GM23338 (cell line): Measurements from ENCODE around the gene TMEM63B. TPM values are rescaled to one million over a fixed set of nuclear protein-coding genes. Genes with fewer than 3 reads are reported as not detected.
A peak's percentile ranks its signal among the peaks of the same experiment; 100 is the strongest.

Source experiments
- ATAC-seq: fragments of 200-7000 bp; cut with Tn5 transposase; 3 replicates; pipeline ENCODE4 v1.9.1; 2020
- DNase-seq: peaks from one replicate; pipeline ENCODE4 v3.0.0-alpha.2; 2015; ENCODE audit warnings: low spot score
- H2AFZ ChIP-seq: fragments of 200-600 bp; sonication (generic); 2 replicates; pipeline ENCODE4 v1.8.0; 2016; ENCODE audit warnings: antibody characterized with exemption, mild to moderate bottlenecking, moderate library complexity
- H3F3A ChIP-seq: fragments of 200-600 bp; sonication (generic); replicated peaks from 2 replicates; pipeline ENCODE4 v1.8.0; 2017; ENCODE audit warnings: antibody characterized with exemption, mixed run types, low read depth
- H3K27ac ChIP-seq: fragments of 200-600 bp; sonication (generic); 2 replicates; pipeline ENCODE4 v1.6.1; 2016; ENCODE audit warnings: low read depth
- H3K27me3 ChIP-seq: fragments of 200-600 bp; sonication (generic); 2 replicates; pipeline ENCODE4 v1.8.0; 2016; ENCODE audit warnings: mild to moderate bottlenecking, mixed run types, moderate library complexity; ENCODE audit not compliant: insufficient read depth
- H3K36me3 ChIP-seq: fragments of 200-600 bp; sonication (generic); 2 replicates; pipeline ENCODE4 v1.8.0; 2016; ENCODE audit warnings: mild to moderate bottlenecking; ENCODE audit not compliant: insufficient read depth
- H3K4me1 ChIP-seq: fragments of 200-600 bp; sonication (generic); 2 replicates; pipeline ENCODE4 v1.8.0; 2016; ENCODE audit warnings: mild to moderate bottlenecking, moderate library complexity; ENCODE audit not compliant: insufficient read depth
- H3K4me2 ChIP-seq: fragments of 200-600 bp; sonication (generic); 2 replicates; pipeline ENCODE4 v1.7.1; 2017; ENCODE audit warnings: mixed run types
- H3K4me3 ChIP-seq: fragments of 200-600 bp; sonication (generic); 2 replicates; pipeline ENCODE4 v1.6.1; 2016; ENCODE audit warnings: mixed run types
- H3K79me2 ChIP-seq: fragments of 200-600 bp; sonication (generic); replicated peaks from 2 replicates; pipeline ENCODE4 v1.8.0; 2017; ENCODE audit warnings: mild to moderate bottlenecking; ENCODE audit not compliant: insufficient read depth
- H3K9me2 ChIP-seq: fragments of 200-600 bp; sonication (generic); 2 replicates; pipeline ENCODE4 v1.8.0; 2017; ENCODE audit not compliant: insufficient read depth
- H4K20me1 ChIP-seq: fragments of 200-600 bp; sonication (generic); replicated peaks from 2 replicates; pipeline ENCODE4 v1.8.0; 2017; ENCODE audit warnings: mild to moderate bottlenecking; ENCODE audit not compliant: insufficient read depth
- H3K27ac Mint-ChIP-seq: 2 replicates; pipeline ENCODE4 v1.8.0; 2020; ENCODE audit warnings: inconsistent platforms, mild to moderate bottlenecking, moderate library complexity, mixed read lengths
- H3K27me3 Mint-ChIP-seq: 3 replicates; pipeline ENCODE4 v1.8.0; 2022; ENCODE audit warnings: low read depth, mild to moderate bottlenecking, moderate library complexity, mixed read lengths, inconsistent platforms; ENCODE audit not compliant: insufficient read depth, poor library complexity
- H3K36me3 Mint-ChIP-seq: 3 replicates; pipeline ENCODE4 v1.8.0; 2021; ENCODE audit warnings: low read depth, mild to moderate bottlenecking, inconsistent platforms, moderate library complexity, mixed read lengths
- H3K4me1 Mint-ChIP-seq: 3 replicates; pipeline ENCODE4 v1.8.0; 2020; ENCODE audit warnings: mild to moderate bottlenecking, inconsistent platforms, mixed read lengths
- H3K4me3 Mint-ChIP-seq: 3 replicates; pipeline ENCODE4 v1.8.0; 2021; ENCODE audit warnings: moderate library complexity, mild to moderate bottlenecking, inconsistent platforms, mixed read lengths
- H3K9me3 Mint-ChIP-seq: 3 replicates; pipeline ENCODE4 v1.8.0; 2020; ENCODE audit warnings: moderate library complexity, mild to moderate bottlenecking, inconsistent platforms, mixed read lengths
- CREB1 ChIP-seq: fragments of 250-450 bp; sonication (Bioruptor Pico); IDR thresholded peaks from 2 replicates; pipeline ENCODE4 v1.5.0; 2020; ENCODE audit warnings: low read depth, mild to moderate bottlenecking, moderate library complexity
- STAT1 ChIP-seq: IDR thresholded peaks from one replicate; pipeline ENCODE4 v1.6.1; 2016; ENCODE audit warnings: antibody characterized with exemption; ENCODE audit not compliant: unreplicated experiment
- ZNF331 ChIP-seq: fragments of 250-450 bp; sonication (Bioruptor Pico); IDR thresholded peaks from 2 replicates; pipeline ENCODE4 v1.5.0; 2020; ENCODE audit warnings: low read depth, mild to moderate bottlenecking, moderate library complexity
- polyA plus RNA-seq: library from polyadenylated mRNA; unstranded; fragments of >200 nt; fragmentation: Nextera tagmentation; extraction: Ambion mirVana; gene quantifications from 2 replicates; pipeline ENCODE4 v1.2.1, GENCODE V29; 2016
- total RNA-seq: library from RNA; depleted of rRNA; stranded (reverse); fragments of >200 nt; shearing (Covaris generic); gene quantifications from 2 replicates; pipeline ENCODE4 v1.2.3, GENCODE V29; 2014
- TF ChIP-seq, protein P1 (sequence below): fragments of 250-450 bp; sonication (Bioruptor Pico); IDR thresholded peaks from 2 replicates; pipeline ENCODE4 v1.5.0; 2020; ENCODE audit warnings: mild to moderate bottlenecking, moderate library complexity
- TF ChIP-seq, protein P2 (sequence below): IDR thresholded peaks from 2 replicates; pipeline ENCODE4 v1.6.1; 2016; ENCODE audit warnings: antibody characterized with exemption

The TMEM63B gene
- total and polyA plus RNA-seq, 2 experiments from 2014 or later = 10.1 to 36.0 TPM

- Histone ChIP-seq H3K4me3 (no peak overlapping the region), H3K79me2 (peaks cover 26% of the 10 kb centered on the region), H3K27ac (no peak overlapping the region), H3F3A (0 out of 2 replicates have a peak, but pooled peaks cover 12% of the 10 kb centered on the region), H2AFZ (no peak overlapping the region), H4K20me1 (peaks cover 11% of the 10 kb centered on the region), H3K4me2 (no peak overlapping the region), H3K4me1 (peaks cover 30% of the 10 kb centered on the region), H3K9me2 (no peaks in the 10 kb centered on the region), H3K27me3 (no peaks in the 10 kb centered on the region), H3K36me3 (no peaks in the 10 kb centered on the region)
- Mint-ChIP-seq H3K27ac (no peak overlapping the region), H3K36me3 (peaks cover 10% of the 10 kb centered on the region), H3K9me3 (no peaks in the 10 kb centered on the region; the same call in 2 of the 3 replicates), H3K27me3 (peaks cover 26% of the 10 kb centered on the region), H3K4me1 (peaks cover 46% of the 10 kb centered on the region), H3K4me3 (peak overlapping the region; percentile 10; the same call in 1 of the 3 replicates)
- ATAC-seq (no peak), DNase-seq (peak; percentile 47)
- TF ChIP-seq, protein P1, sequence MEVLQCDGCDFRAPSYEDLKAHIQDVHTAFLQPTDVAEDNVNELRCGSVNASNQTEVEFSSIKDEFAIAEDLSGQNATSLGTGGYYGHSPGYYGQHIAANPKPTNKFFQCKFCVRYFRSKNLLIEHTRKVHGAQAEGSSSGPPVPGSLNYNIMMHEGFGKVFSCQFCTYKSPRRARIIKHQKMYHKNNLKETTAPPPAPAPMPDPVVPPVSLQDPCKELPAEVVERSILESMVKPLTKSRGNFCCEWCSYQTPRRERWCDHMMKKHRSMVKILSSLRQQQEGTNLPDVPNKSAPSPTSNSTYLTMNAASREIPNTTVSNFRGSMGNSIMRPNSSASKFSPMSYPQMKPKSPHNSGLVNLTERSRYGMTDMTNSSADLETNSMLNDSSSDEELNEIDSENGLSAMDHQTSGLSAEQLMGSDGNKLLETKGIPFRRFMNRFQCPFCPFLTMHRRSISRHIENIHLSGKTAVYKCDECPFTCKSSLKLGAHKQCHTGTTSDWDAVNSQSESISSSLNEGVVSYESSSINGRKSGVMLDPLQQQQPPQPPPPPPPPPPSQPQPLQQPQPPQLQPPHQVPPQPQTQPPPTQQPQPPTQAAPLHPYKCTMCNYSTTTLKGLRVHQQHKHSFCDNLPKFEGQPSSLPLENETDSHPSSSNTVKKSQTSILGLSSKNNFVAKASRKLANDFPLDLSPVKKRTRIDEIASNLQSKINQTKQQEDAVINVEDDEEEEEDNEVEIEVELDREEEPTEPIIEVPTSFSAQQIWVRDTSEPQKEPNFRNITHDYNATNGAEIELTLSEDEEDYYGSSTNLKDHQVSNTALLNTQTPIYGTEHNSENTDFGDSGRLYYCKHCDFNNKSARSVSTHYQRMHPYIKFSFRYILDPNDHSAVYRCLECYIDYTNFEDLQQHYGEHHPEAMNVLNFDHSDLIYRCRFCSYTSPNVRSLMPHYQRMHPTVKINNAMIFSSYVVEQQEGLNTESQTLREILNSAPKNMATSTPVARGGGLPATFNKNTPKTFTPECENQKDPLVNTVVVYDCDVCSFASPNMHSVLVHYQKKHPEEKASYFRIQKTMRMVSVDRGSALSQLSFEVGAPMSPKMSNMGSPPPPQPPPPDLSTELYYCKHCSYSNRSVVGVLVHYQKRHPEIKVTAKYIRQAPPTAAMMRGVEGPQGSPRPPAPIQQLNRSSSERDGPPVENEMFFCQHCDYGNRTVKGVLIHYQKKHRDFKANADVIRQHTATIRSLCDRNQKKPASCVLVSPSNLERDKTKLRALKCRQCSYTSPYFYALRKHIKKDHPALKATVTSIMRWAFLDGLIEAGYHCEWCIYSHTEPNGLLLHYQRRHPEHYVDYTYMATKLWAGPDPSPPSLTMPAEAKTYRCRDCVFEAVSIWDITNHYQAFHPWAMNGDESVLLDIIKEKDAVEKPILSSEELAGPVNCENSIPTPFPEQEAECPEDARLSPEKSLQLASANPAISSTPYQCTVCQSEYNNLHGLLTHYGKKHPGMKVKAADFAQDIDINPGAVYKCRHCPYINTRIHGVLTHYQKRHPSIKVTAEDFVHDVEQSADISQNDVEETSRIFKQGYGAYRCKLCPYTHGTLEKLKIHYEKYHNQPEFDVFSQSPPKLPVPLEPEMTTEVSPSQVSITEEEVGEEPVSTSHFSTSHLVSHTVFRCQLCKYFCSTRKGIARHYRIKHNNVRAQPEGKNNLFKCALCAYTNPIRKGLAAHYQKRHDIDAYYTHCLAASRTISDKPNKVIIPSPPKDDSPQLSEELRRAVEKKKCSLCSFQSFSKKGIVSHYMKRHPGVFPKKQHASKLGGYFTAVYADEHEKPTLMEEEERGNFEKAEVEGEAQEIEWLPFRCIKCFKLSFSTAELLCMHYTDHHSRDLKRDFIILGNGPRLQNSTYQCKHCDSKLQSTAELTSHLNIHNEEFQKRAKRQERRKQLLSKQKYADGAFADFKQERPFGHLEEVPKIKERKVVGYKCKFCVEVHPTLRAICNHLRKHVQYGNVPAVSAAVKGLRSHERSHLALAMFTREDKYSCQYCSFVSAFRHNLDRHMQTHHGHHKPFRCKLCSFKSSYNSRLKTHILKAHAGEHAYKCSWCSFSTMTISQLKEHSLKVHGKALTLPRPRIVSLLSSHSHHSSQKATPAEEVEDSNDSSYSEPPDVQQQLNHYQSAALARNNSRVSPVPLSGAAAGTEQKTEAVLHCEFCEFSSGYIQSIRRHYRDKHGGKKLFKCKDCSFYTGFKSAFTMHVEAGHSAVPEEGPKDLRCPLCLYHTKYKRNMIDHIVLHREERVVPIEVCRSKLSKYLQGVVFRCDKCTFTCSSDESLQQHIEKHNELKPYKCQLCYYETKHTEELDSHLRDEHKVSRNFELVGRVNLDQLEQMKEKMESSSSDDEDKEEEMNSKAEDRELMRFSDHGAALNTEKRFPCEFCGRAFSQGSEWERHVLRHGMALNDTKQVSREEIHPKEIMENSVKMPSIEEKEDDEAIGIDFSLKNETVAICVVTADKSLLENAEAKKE = no peak
- TF ChIP-seq CREB1 (CRISPR knock-in tag) (no peak), ZNF331 (no peak), STAT1 (no peak)
- TF ChIP-seq, protein P2, sequence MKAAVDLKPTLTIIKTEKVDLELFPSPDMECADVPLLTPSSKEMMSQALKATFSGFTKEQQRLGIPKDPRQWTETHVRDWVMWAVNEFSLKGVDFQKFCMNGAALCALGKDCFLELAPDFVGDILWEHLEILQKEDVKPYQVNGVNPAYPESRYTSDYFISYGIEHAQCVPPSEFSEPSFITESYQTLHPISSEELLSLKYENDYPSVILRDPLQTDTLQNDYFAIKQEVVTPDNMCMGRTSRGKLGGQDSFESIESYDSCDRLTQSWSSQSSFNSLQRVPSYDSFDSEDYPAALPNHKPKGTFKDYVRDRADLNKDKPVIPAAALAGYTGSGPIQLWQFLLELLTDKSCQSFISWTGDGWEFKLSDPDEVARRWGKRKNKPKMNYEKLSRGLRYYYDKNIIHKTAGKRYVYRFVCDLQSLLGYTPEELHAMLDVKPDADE = no peak
These were observed 4.5 kb downstream of the TMEM63B start for GRCh38 chr6:44131892-44132291.
